Type B pancreatic cell (in vitro differentiated cells): ENCODE measurements around the gene MST1R. TPM values are rescaled to one million over a fixed set of nuclear protein-coding genes. Genes with fewer than 3 reads are reported as not detected.

Source experiments
- DNase-seq: peaks from one replicate; pipeline ENCODE4 v3.0.0; 2021; ENCODE audit warnings: mixed read lengths; ENCODE audit not compliant: unreplicated experiment; ENCODE audit errors: extremely low spot score
- H3K27ac Mint-ChIP-seq: 2 replicates; pipeline ENCODE4 v1.8.0; 2021; ENCODE audit warnings: mild to moderate bottlenecking, mixed read lengths
- H3K27me3 Mint-ChIP-seq: 2 replicates; pipeline ENCODE4 v1.8.0; 2021; ENCODE audit warnings: mixed read lengths
- H3K36me3 Mint-ChIP-seq: 2 replicates; pipeline ENCODE4 v1.8.0; 2021; ENCODE audit warnings: mixed read lengths
- H3K4me1 Mint-ChIP-seq: one replicate; pipeline ENCODE4 v1.8.0; 2021; ENCODE audit warnings: mixed read lengths; ENCODE audit not compliant: unreplicated experiment
- H3K4me3 Mint-ChIP-seq: 2 replicates; pipeline ENCODE4 v1.8.0; 2021; ENCODE audit warnings: mild to moderate bottlenecking, mixed read lengths
- H3K9me3 Mint-ChIP-seq: 2 replicates; pipeline ENCODE4 v1.8.0; 2021; ENCODE audit warnings: mixed read lengths
- total RNA-seq: library from RNA; stranded (reverse); gene quantifications from 2 replicates; pipeline ENCODE4 v1.2.1, GENCODE V29; 2021; ENCODE audit warnings: low replicate concordance
- TF ChIP-seq, protein P1 (sequence below): fragments of 200-600 bp; sonication (generic); conservative IDR thresholded peaks from 2 replicates; pipeline ENCODE4 v1.5.0; 2021; ENCODE audit warnings: antibody characterized with exemption, mild to moderate bottlenecking

Gene MST1R
- total RNA-seq, 1 donor from 2014 or later: 5.3 TPM

DNA sequence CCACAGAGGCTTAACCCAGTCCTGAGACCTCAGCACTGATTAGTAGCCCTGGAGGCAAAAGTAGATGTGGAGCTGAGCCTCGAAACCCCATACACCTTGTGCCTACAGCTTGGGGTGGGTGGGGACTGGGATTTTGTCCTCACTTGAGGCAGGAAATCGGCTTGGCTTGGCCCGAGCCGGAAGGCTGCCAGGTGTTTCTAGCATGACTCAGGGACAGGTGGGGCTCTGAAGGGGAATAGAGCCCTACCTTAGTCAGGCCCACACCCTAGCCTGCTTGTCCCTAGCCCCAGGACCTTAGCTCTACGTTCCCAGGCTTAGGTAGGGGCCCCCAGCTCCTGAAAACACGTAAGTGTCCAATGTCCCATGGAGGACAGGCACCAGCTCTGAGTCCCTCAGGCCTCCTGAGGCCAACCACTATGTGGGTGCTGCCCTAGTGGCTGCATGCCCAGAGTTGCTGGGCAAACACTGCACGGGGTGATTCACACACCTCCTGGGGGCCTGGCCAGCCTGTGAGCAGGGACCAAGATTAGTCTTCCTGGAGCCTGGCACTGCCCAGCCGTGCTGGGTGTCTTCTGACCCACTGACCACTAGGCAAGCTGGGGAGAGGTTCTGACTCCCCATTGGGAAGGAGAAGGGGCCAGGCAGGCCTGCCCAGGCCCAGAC, 3.1 kb downstream of the MST1R start:
- TF ChIP-seq, protein P1, sequence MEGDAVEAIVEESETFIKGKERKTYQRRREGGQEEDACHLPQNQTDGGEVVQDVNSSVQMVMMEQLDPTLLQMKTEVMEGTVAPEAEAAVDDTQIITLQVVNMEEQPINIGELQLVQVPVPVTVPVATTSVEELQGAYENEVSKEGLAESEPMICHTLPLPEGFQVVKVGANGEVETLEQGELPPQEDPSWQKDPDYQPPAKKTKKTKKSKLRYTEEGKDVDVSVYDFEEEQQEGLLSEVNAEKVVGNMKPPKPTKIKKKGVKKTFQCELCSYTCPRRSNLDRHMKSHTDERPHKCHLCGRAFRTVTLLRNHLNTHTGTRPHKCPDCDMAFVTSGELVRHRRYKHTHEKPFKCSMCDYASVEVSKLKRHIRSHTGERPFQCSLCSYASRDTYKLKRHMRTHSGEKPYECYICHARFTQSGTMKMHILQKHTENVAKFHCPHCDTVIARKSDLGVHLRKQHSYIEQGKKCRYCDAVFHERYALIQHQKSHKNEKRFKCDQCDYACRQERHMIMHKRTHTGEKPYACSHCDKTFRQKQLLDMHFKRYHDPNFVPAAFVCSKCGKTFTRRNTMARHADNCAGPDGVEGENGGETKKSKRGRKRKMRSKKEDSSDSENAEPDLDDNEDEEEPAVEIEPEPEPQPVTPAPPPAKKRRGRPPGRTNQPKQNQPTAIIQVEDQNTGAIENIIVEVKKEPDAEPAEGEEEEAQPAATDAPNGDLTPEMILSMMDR: no peak
- Mint-ChIP-seq H3K27ac (peak overlapping the region; percentile 50), H3K27me3 (no peaks in the 10 kb centered on the region), H3K4me3 (no peak overlapping the region), H3K9me3 (no peaks in the 10 kb centered on the region), H3K4me1 (no peaks in the 10 kb centered on the region), H3K36me3 (no peaks in the 10 kb centered on the region)
- DNase-seq: no peak

DNA sequence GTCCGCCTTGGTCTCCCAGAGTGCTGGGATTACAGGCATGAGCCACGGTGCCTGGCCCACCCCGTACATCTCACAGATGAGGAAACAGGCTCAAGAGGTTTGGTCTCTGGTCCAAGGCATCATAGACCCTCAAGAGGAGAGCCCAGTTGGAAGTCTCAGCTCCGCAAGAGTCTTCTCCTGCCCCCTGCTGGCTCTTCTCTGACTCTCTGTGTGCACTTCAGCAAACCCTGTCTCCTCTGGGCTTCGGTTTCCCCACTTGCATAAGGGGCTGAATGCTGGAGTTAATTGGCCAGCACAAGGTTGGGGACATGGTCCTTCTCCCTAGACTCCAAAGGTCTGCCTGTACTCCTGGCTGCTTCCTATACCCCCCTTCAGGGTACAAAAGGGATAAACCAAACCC, 3.9 kb downstream of the MST1R start:
- no peaks in the 10 kb centered on the region for H3K9me3 Mint-ChIP-seq
- H3K27me3 Mint-ChIP-seq: no peaks in the 10 kb centered on the region
- H3K27ac Mint-ChIP-seq: no peak overlapping the region
- no peak for DNase-seq
- TF ChIP-seq, protein P1: peak; percentile 66
- H3K4me3 Mint-ChIP-seq: no peak overlapping the region
- H3K4me1 Mint-ChIP-seq: no peaks in the 10 kb centered on the region
- no peaks in the 10 kb centered on the region for H3K36me3 Mint-ChIP-seq

DNA sequence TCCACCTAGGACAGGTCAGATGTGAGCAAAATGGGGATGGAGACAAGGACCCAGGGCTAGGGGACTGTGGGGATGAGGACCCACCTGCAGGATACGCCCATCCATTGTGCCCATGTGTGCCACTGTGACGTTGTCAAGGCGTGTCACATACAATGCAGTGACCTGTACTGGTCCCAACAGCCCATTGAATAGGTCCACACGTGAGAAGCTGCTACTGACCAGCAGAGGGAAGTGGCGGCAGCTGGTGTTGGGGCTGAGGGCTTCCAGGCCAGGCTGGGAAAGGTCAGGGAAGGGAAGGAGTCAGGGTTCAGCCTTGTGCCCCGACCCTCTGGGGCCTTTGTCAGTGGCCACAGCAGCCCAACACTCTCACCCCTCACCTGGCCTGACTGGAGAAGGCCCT, 4.7 kb downstream of the MST1R start:
- TF ChIP-seq, protein P1: no peak
- Mint-ChIP-seq H3K4me1 (no peaks in the 10 kb centered on the region), H3K27ac (no peak overlapping the region), H3K9me3 (no peaks in the 10 kb centered on the region), H3K4me3 (no peak overlapping the region), H3K27me3 (no peaks in the 10 kb centered on the region), H3K36me3 (no peaks in the 10 kb centered on the region)
- DNase-seq: no peak

DNA sequence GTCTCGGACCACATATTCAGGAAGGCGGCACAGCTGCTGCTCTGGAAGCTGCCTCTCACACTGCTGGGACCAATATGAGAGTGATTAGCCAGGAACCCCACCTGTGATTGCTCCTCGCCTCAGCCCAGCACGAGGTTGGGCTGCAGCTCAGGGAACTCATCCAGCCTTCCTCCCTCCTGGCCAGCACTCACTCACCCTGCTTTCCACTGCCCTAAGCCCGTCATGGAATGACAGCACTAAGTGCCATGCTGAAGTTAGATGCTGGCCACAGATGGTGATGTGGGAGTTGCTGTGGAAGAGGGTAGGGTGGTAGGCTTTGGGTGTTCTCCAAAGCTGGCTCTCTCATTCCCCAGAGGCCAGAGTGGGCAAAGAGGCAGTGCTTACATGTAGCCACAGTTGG, 7.3 kb downstream of the MST1R start:
- Mint-ChIP-seq H3K36me3 (no peaks in the 10 kb centered on the region), H3K4me3 (no peak overlapping the region), H3K27ac (no peak overlapping the region), H3K9me3 (no peaks in the 10 kb centered on the region), H3K4me1 (no peaks in the 10 kb centered on the region), H3K27me3 (no peaks in the 10 kb centered on the region)
- TF ChIP-seq, protein P1: no peak
- no peak for DNase-seq

DNA sequence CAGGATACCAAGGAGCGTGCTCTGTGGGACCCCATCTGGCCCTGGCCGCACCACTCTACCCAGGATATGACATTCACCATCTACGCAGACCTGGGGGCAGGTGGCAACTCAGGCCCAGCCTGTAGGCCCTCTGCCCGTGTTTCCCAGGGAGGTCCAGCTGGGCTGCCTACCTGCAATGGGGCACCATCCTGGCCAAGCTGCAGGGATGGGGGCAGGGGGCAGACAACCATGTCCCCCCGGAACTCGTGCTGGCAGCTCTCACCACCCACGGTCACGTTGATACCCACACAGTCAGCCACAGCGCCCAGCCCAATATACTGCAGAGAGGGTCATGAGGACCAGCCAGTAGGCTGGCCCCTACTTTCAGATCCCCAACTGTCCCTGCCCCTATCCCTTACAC, 7.9 kb downstream of the MST1R start:
- H3K27me3 Mint-ChIP-seq: no peaks in the 10 kb centered on the region
- no peaks in the 10 kb centered on the region for H3K9me3 Mint-ChIP-seq
- H3K36me3 Mint-ChIP-seq: no peaks in the 10 kb centered on the region
- DNase-seq: no peak
- no peaks in the 10 kb centered on the region for H3K4me1 Mint-ChIP-seq
- no peak overlapping the region for H3K4me3 Mint-ChIP-seq
- H3K27ac Mint-ChIP-seq: no peak overlapping the region
- TF ChIP-seq, protein P1: no peak

DNA sequence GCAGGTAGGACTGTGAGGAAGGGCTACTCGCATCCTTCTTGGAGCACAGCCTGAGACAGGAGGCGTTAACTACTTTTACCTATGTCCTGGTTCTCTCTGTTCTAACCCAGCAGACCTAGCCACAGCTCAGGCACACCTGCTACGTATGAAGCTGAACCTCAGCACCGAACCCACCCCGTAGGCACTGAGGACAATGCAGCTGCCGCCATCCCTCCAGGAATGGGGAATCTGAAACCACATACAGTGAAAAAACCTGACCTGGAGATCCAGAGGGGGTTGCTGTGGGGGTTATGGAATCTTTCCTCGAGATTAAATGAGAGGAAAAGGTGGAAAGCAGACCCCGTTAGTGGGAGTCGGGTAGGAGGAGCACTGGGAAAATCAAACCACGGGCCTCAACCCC, 14.4 kb downstream of the MST1R start:
- DNase-seq: no peak
- Mint-ChIP-seq H3K27me3 (no peaks in the 10 kb centered on the region), H3K4me3 (no peak overlapping the region), H3K36me3 (no peaks in the 10 kb centered on the region), H3K9me3 (no peaks in the 10 kb centered on the region), H3K4me1 (peaks cover 7% of the 10 kb centered on the region), H3K27ac (no peak overlapping the region)
- TF ChIP-seq, protein P1: no peak
